WI38 (cell line): ENCODE data around the gene CLIC3.

Experiments
- H3K4me3 ChIP-seq: 2 replicates; pipeline ENCODE4 v1.5.1; 2011; ENCODE audit warnings: low read depth, mild to moderate bottlenecking, control low read depth, low read length
- CTCF ChIP-seq: IDR thresholded peaks from 2 replicates; pipeline ENCODE4 v1.5.1; 2012; ENCODE audit warnings: low read depth, mild to moderate bottlenecking, control low read depth, low read length

Gene CLIC3

GRCh38 chr9:136996361-136997292 lies at the start of gene CLIC3:
Gene CLIC3, minus strand, starts transcription at chr9:136996568. Its CDS starts 25 bp downstream, at chr9:136996543.
- TF ChIP-seq CTCF: no peak
- H3K4me3 ChIP-seq: no peak within 1 kb of the TSS

GRCh38 chr9:137045294-137046087 lies 49.1 kb upstream of the CLIC3 start:
- H3K4me3 ChIP-seq: peak overlapping the region; percentile 61
- no peak for TF ChIP-seq CTCF

- H3K4me3 ChIP-seq: peak overlapping the region; percentile 61
- no peak for TF ChIP-seq CTCF
Observed at GRCh38 chr9:137044502-137045177, 48.3 kb upstream of the CLIC3 start.

- no peak for TF ChIP-seq CTCF
- no peak overlapping the region for H3K4me3 ChIP-seq
Observed at GRCh38 chr9:137044037-137044436, 47.7 kb upstream of the CLIC3 start.

- TF ChIP-seq CTCF: no peak
- H3K4me3 ChIP-seq: no peak overlapping the region
Observed at GRCh38 chr9:137042751-137043727, 46.7 kb upstream of the CLIC3 start.

GRCh38 chr9:137041124-137041523 lies 44.8 kb upstream of the CLIC3 start:
- no peak for TF ChIP-seq CTCF
- no peak overlapping the region for H3K4me3 ChIP-seq
